Measurements from ENCODE around the gene DMTF1. TPM values are rescaled to one million over a fixed set of nuclear protein-coding genes. Genes with fewer than 3 reads are reported as not detected.

DMTF1 gene
- total and polyA plus RNA-seq, 2 of the 8 experiments (the other 6 are each of a cell fraction or from before 2014, with no cell fraction given) = 86.0 to 115 TPM

DNA sequence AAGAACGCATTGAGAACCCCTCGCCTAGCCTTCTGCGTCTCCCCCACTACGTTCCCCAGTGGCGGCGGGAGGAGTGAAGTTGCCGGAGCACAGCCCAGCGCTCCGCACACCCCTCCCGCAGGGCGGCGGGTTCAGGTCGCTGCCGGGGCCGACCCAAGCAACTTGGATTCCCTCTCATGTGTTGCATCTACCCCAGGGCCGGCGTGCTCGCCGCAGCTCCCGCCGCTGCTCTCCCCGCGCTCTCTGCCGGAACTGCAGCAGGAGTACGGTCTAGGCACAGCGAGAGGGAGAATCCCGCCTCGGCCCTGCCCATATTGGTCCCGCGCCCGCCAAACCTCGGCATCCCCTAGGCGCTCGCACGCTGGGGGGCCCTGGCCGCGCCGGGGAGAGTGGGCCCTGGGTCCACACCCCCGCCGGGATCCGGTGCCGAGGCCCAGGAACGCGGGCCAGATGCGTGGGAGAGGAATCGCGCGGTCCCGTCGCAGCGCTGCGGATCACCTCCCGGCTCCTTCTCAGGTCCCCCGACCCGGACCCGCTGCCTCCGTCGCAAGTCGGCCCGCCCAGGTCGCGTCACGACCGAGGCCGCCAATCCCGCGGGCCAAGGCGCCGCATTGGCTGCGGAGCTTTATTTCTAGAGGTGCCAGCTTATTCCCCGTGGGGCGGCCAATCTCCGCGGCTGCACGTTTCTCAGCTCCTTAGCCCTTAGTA, 67.9 kb downstream of the DMTF1 start (continued):
- TF ChIP-seq, protein P1, sequence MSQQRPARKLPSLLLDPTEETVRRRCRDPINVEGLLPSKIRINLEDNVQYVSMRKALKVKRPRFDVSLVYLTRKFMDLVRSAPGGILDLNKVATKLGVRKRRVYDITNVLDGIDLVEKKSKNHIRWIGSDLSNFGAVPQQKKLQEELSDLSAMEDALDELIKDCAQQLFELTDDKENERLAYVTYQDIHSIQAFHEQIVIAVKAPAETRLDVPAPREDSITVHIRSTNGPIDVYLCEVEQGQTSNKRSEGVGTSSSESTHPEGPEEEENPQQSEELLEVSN (IDR thresholded peaks at IDR 0.05) = peak; percentile 47
- TF ChIP-seq POLR2A (IDR thresholded peaks at IDR 0.05; ENCODE audit: control extremely low read depth in 1 of 2, low read depth in 2 of 2, low read length in 2 of 2) (peak; percentile 71 to 90), ASH2L (IDR thresholded peaks at IDR 0.05; ENCODE audit: low read length) (peak; percentile 57), NRF1 (IDR thresholded peaks at IDR 0.05; ENCODE audit: low read depth, low read length) (no peak), TAF1 (IDR thresholded peaks at IDR 0.05; ENCODE audit: low read depth, low read length) (peak; percentile 89), EP300 (IDR thresholded peaks at IDR 0.05; ENCODE audit: borderline replicate concordance in 1 of 2, low read depth in 2 of 2, low read length in 2 of 2) (peak in 1 of 2 experiments; percentile 33; a peak in 1 of 3 replicates), CREB1 (IDR thresholded peaks at IDR 0.05) (peak; percentile 84), BCL11A (IDR thresholded peaks at IDR 0.05; ENCODE audit: low read depth in 2 of 2, low read length in 2 of 2) (no peak), CHD2 (IDR thresholded peaks at IDR 0.05; ENCODE audit: low read length) (no peak), TBP (IDR thresholded peaks at IDR 0.05; ENCODE audit: low read depth, low read length) (peak; percentile 82), SP4 (IDR thresholded peaks at IDR 0.05; ENCODE audit: low read length) (no peak; the same call in 1 of the 2 replicates), POLR2AphosphoS5 (IDR thresholded peaks at IDR 0.05; ENCODE audit: low read depth, low read length) (peak; percentile 88), KDM1A (IDR thresholded peaks at IDR 0.05; ENCODE audit: borderline replicate concordance, low read length) (no peak), RAD21 (IDR thresholded peaks at IDR 0.05 in 1 of 2, conservative IDR thresholded peaks at IDR 0.05 in 1 of 2; ENCODE audit: low read depth in 2 of 2, low read length in 2 of 2) (no peak), SAP30 (IDR thresholded peaks at IDR 0.05; ENCODE audit: insufficient read depth, insufficient replicate concordance, low read length) (no peak), JUN (IDR thresholded peaks at IDR 0.05; ENCODE audit: low read depth, low read length) (no peak)
- TF ChIP-seq, protein P2, sequence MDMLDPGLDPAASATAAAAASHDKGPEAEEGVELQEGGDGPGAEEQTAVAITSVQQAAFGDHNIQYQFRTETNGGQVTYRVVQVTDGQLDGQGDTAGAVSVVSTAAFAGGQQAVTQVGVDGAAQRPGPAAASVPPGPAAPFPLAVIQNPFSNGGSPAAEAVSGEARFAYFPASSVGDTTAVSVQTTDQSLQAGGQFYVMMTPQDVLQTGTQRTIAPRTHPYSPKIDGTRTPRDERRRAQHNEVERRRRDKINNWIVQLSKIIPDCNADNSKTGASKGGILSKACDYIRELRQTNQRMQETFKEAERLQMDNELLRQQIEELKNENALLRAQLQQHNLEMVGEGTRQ (IDR thresholded peaks at IDR 0.05; ENCODE audit: low read length) = no peak
- TF ChIP-seq, protein P3, sequence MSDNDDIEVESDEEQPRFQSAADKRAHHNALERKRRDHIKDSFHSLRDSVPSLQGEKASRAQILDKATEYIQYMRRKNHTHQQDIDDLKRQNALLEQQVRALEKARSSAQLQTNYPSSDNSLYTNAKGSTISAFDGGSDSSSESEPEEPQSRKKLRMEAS (IDR thresholded peaks at IDR 0.05) = peak; percentile 45; the same call in 1 of the 2 replicates
